GM12891 (cell line): Measurements from ENCODE around the gene LRRC27.

ENCODE experiments used
- PAX5 ChIP-seq: IDR thresholded peaks from 2 replicates; pipeline ENCODE4 v1.6.1; 2011; ENCODE audit warnings: low read length, moderate library complexity, mild to moderate bottlenecking; ENCODE audit not compliant: insufficient read depth, severe bottlenecking
- POLR2A ChIP-seq: IDR thresholded peaks from 2 replicates; pipeline ENCODE4 v1.6.1; 2011; ENCODE audit warnings: low read depth, low read length, control low read depth
- POLR2AphosphoS5 ChIP-seq: IDR thresholded peaks from 2 replicates; pipeline ENCODE4 v1.6.1; 2011; ENCODE audit warnings: low read depth, low read length, control low read depth
- POU2F2 ChIP-seq: IDR thresholded peaks from 2 replicates; pipeline ENCODE4 v1.6.1; 2011; ENCODE audit warnings: low read depth, mild to moderate bottlenecking, control low read depth, low read length, moderate library complexity
- SPI1 ChIP-seq: IDR thresholded peaks from 2 replicates; pipeline ENCODE4 v1.6.1; 2011; ENCODE audit warnings: low read depth, low read length, control low read depth
- TAF1 ChIP-seq: IDR thresholded peaks from 2 replicates; pipeline ENCODE4 v1.6.1; 2011; ENCODE audit warnings: low read depth, low read length, control low read depth

GRCh38 chr10:132400041-132400546, 68.1 kb downstream of the LRRC27 start:
- TF ChIP-seq POLR2A = no peak
- TF ChIP-seq POLR2AphosphoS5 = no peak
- TF ChIP-seq TAF1 = no peak
- TF ChIP-seq SPI1 = no peak
- no peak for TF ChIP-seq PAX5
- TF ChIP-seq POU2F2 = no peak
